Neural cell (in vitro differentiated cells): ENCODE results near the gene OXNAD1. TPM values are rescaled to one million over a fixed set of nuclear protein-coding genes. Genes with fewer than 3 reads are reported as not detected.

Source experiments
- H2AFZ ChIP-seq: fragments of 200-600, 300-800 bp; sonication (generic), shearing (Covaris generic); 2 replicates; pipeline ENCODE4 v1.6.0; 2014; ENCODE audit warnings: low read depth, mild to moderate bottlenecking, antibody characterized with exemption, low read length, moderate library complexity
- H3F3A ChIP-seq: fragments of 200-600 bp; shearing (Covaris generic); 2 replicates; pipeline ENCODE4 v1.6.1; 2016; ENCODE audit warnings: mild to moderate bottlenecking, moderate library complexity, mixed read lengths, antibody characterized with exemption, low read length; ENCODE audit not compliant: insufficient read depth, poor library complexity, severe bottlenecking
- H3K27ac ChIP-seq: fragments of 200-600, 300-800 bp; sonication (generic), shearing (Covaris generic); 2 replicates; pipeline ENCODE4 v1.5.1; 2014; ENCODE audit warnings: mild to moderate bottlenecking, low read length, moderate library complexity
- H3K27me3 ChIP-seq: fragments of 300-800, 200-600 bp; sonication (generic), shearing (Covaris generic); 2 replicates; pipeline ENCODE4 v1.6.0; 2014; ENCODE audit warnings: mild to moderate bottlenecking, low read depth, low read length, moderate library complexity; ENCODE audit not compliant: insufficient read depth
- H3K36me3 ChIP-seq: fragments of 300-800, 200-600 bp; sonication (generic), shearing (Covaris generic); 2 replicates; pipeline ENCODE4 v1.5.1; 2014; ENCODE audit warnings: mild to moderate bottlenecking, antibody characterized with exemption, low read length, moderate library complexity; ENCODE audit not compliant: insufficient read depth
- H3K4me2 ChIP-seq: fragments of 300-800, 200-600 bp; sonication (generic), shearing (Covaris generic); 2 replicates; pipeline ENCODE4 v1.6.0; 2014; ENCODE audit warnings: mild to moderate bottlenecking, low read length
- H3K4me3 ChIP-seq: fragments of 300-800, 200-600 bp; sonication (generic), shearing (Covaris generic); 2 replicates; pipeline ENCODE4 v1.5.1; 2014; ENCODE audit warnings: mild to moderate bottlenecking, low read length, moderate library complexity
- H3K79me2 ChIP-seq: fragments of 200-600 bp; shearing (Covaris generic); replicated peaks from 2 replicates; pipeline ENCODE4 v1.6.0; 2014; ENCODE audit warnings: mild to moderate bottlenecking, low read length, moderate library complexity; ENCODE audit not compliant: insufficient read depth
- H3K9ac ChIP-seq: fragments of 300-800, 200-600 bp; sonication (generic), shearing (Covaris generic); 2 replicates; pipeline ENCODE4 v1.6.1; 2016; ENCODE audit warnings: mild to moderate bottlenecking, low read length, mixed read lengths
- H3K9me2 ChIP-seq: fragments of 200-600 bp; shearing (Covaris generic); 2 replicates; pipeline ENCODE4 v1.6.1; 2016; ENCODE audit warnings: mild to moderate bottlenecking, low read length, mixed read lengths; ENCODE audit not compliant: insufficient read depth
- H3K9me3 ChIP-seq: fragments of 200-600, 300-800 bp; sonication (generic), shearing (Covaris generic); 2 replicates; pipeline ENCODE4 v1.6.1; 2016; ENCODE audit warnings: mild to moderate bottlenecking, mixed run types, low read length, moderate library complexity, mixed read lengths
- H4K20me1 ChIP-seq: fragments of 200-600 bp; shearing (Covaris generic); 2 replicates; pipeline ENCODE4 v1.6.1; 2016; ENCODE audit warnings: mild to moderate bottlenecking, mixed run types; ENCODE audit not compliant: insufficient read depth
- EP300 ChIP-seq: fragments of 450-650 bp; conservative IDR thresholded peaks from 2 replicates; pipeline ENCODE4 v1.6.1; 2014; ENCODE audit warnings: antibody characterized with exemption, mild to moderate bottlenecking, moderate library complexity; ENCODE audit not compliant: poor library complexity, severe bottlenecking
- EZH2 ChIP-seq: fragments of 200-600, 300-800 bp; shearing (Covaris generic), sonication (generic); IDR thresholded peaks from 2 replicates; pipeline ENCODE4 v1.6.1; 2014; ENCODE audit warnings: antibody characterized with exemption, low read length, borderline replicate concordance, mild to moderate bottlenecking; ENCODE audit not compliant: insufficient read depth, poor library complexity, severe bottlenecking
- MXI1 ChIP-seq: fragments of 450-650 bp; conservative IDR thresholded peaks from 2 replicates; pipeline ENCODE4 v1.6.1; 2014; ENCODE audit warnings: antibody characterized with exemption, mild to moderate bottlenecking; ENCODE audit not compliant: poor library complexity, severe bottlenecking
- POLR2AphosphoS5 ChIP-seq: IDR thresholded peaks from 2 replicates; pipeline ENCODE4 v1.6.1; 2012
- RAD21 ChIP-seq: fragments of 450-650 bp; conservative IDR thresholded peaks from 2 replicates; pipeline ENCODE4 v1.6.1; 2014; ENCODE audit warnings: antibody characterized with exemption, mild to moderate bottlenecking, moderate library complexity
- SMC3 ChIP-seq: fragments of 450-650 bp; conservative IDR thresholded peaks from 2 replicates; pipeline ENCODE4 v1.6.1; 2014; ENCODE audit warnings: antibody characterized with exemption, mild to moderate bottlenecking, moderate library complexity; ENCODE audit not compliant: poor library complexity
- TAF1 ChIP-seq: IDR thresholded peaks from 2 replicates; pipeline ENCODE4 v1.6.1; 2012; ENCODE audit warnings: low read depth
- polyA plus RNA-seq: library from polyadenylated mRNA; depleted of rRNA; stranded (reverse); fragments of >200 nt; gene quantifications from 2 replicates; pipeline ENCODE4 v1.2.3, GENCODE V29; 2014
- TF ChIP-seq, protein P1 (sequence below): IDR thresholded peaks from 2 replicates; pipeline ENCODE4 v1.6.1; 2012; ENCODE audit warnings: borderline replicate concordance
- TF ChIP-seq, protein P2 (sequence below): fragments of 450-650 bp; IDR thresholded peaks from 2 replicates; pipeline ENCODE4 v1.5.1; 2014; ENCODE audit warnings: antibody characterized with exemption, mild to moderate bottlenecking, moderate library complexity; ENCODE audit not compliant: poor library complexity, severe bottlenecking

Gene OXNAD1
- polyA plus RNA-seq, 1 donor from 2014 or later: 16.4 TPM

DNA sequence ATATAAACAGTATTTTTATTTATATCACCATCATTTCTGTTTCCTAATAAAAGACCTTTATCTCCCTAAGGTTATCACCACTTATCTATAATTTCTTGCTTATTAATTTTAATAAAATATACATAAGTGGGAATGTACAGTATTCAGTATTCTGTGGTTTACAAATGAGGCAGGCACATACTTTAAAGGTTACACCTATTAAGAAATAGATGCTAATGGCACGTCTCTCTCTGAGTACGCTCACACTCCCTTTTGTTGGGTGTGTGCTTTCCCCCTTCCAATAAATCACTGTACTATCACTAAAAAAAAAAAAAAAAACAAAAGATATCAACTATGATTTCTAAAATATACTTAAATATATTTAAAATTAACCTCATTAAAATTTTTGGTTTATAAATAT is 8.9 kb downstream of the OXNAD1 start:
- Histone ChIP-seq H3K4me3 (no peak overlapping the region), H2AFZ (no peak overlapping the region), H3K9ac (no peak overlapping the region)

DNA sequence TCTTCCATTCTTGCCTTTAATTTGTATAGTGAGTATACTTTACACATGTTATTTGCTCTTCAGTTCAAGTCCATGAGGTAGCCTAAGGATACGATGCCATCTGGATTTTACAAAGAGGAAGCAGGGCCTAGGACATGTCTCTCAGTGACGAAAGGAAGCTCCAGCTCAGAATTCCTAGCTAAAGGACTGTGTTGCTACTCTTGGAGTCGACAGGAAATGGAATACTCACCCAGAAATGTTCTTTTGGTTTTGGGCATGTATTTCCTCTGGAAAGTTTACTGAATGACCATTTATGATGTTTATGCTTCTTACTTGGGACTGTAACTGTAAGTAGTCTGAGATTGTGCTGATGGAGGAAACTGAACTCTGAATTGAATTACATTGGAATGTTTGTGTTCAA is 12.5 kb downstream of the OXNAD1 start:
- no peak overlapping the region for H3K4me3 ChIP-seq
- H3K9me3 ChIP-seq: no peaks in the 10 kb centered on the region
- no peak overlapping the region for H2AFZ ChIP-seq
- H3K4me2 ChIP-seq: no peak overlapping the region
- H3K79me2 ChIP-seq: no peaks in the 10 kb centered on the region
- H3K9me2 ChIP-seq: no peaks in the 10 kb centered on the region
- no peaks in the 10 kb centered on the region for H3K36me3 ChIP-seq
- TF ChIP-seq POLR2AphosphoS5 (no peak), MXI1 (no peak), EP300 (no peak), EZH2 (no peak)
- TF ChIP-seq, protein P1, sequence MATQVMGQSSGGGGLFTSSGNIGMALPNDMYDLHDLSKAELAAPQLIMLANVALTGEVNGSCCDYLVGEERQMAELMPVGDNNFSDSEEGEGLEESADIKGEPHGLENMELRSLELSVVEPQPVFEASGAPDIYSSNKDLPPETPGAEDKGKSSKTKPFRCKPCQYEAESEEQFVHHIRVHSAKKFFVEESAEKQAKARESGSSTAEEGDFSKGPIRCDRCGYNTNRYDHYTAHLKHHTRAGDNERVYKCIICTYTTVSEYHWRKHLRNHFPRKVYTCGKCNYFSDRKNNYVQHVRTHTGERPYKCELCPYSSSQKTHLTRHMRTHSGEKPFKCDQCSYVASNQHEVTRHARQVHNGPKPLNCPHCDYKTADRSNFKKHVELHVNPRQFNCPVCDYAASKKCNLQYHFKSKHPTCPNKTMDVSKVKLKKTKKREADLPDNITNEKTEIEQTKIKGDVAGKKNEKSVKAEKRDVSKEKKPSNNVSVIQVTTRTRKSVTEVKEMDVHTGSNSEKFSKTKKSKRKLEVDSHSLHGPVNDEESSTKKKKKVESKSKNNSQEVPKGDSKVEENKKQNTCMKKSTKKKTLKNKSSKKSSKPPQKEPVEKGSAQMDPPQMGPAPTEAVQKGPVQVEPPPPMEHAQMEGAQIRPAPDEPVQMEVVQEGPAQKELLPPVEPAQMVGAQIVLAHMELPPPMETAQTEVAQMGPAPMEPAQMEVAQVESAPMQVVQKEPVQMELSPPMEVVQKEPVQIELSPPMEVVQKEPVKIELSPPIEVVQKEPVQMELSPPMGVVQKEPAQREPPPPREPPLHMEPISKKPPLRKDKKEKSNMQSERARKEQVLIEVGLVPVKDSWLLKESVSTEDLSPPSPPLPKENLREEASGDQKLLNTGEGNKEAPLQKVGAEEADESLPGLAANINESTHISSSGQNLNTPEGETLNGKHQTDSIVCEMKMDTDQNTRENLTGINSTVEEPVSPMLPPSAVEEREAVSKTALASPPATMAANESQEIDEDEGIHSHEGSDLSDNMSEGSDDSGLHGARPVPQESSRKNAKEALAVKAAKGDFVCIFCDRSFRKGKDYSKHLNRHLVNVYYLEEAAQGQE: no peak
- H4K20me1 ChIP-seq: no peaks in the 10 kb centered on the region
- H3K27ac ChIP-seq: no peak overlapping the region
- H3K9ac ChIP-seq: no peak overlapping the region
- no peaks in the 10 kb centered on the region for H3K27me3 ChIP-seq
- H3F3A ChIP-seq: no peaks in the 10 kb centered on the region

More for the DNA sequence above, 8.9 kb downstream of the OXNAD1 start:
- Histone ChIP-seq H4K20me1 (no peaks in the 10 kb centered on the region), H3K9me3 (no peaks in the 10 kb centered on the region), H3K9me2 (no peaks in the 10 kb centered on the region), H3K27ac (no peak overlapping the region), H3K36me3 (no peaks in the 10 kb centered on the region), H3K27me3 (no peaks in the 10 kb centered on the region), H3K79me2 (peaks cover 4% of the 10 kb centered on the region), H3F3A (no peaks in the 10 kb centered on the region), H3K4me2 (no peak overlapping the region)
- no peak for TF ChIP-seq TAF1
- TF ChIP-seq, protein P2, sequence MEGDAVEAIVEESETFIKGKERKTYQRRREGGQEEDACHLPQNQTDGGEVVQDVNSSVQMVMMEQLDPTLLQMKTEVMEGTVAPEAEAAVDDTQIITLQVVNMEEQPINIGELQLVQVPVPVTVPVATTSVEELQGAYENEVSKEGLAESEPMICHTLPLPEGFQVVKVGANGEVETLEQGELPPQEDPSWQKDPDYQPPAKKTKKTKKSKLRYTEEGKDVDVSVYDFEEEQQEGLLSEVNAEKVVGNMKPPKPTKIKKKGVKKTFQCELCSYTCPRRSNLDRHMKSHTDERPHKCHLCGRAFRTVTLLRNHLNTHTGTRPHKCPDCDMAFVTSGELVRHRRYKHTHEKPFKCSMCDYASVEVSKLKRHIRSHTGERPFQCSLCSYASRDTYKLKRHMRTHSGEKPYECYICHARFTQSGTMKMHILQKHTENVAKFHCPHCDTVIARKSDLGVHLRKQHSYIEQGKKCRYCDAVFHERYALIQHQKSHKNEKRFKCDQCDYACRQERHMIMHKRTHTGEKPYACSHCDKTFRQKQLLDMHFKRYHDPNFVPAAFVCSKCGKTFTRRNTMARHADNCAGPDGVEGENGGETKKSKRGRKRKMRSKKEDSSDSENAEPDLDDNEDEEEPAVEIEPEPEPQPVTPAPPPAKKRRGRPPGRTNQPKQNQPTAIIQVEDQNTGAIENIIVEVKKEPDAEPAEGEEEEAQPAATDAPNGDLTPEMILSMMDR: no peak
- TF ChIP-seq RAD21: no peak
- TF ChIP-seq, protein P1: no peak
- no peak for TF ChIP-seq EP300
- no peak for TF ChIP-seq EZH2
- no peak for TF ChIP-seq MXI1
- TF ChIP-seq POLR2AphosphoS5: no peak
- TF ChIP-seq SMC3: no peak
